Right cardiac atrium (tissue), 5 donors: ENCODE data around the gene CPA5. TPM values are rescaled to one million over a fixed set of nuclear protein-coding genes. Genes with fewer than 3 reads are reported as not detected.

Source experiments
- ATAC-seq, 2 donors: fragments of 200-7000 bp; cut with Tn5 transposase; one replicate each; pipeline versions ENCODE4 v1.8.0 to v1.9.1; 2020; ENCODE audit warnings: moderate library complexity in 2 of 2, mild to moderate bottlenecking in 1 of 2
- DNase-seq, 3 donors: peaks; one replicate each; pipeline ENCODE4 v3.0.0-alpha.2; 2020
- H3K27ac ChIP-seq: one replicate; pipeline ENCODE4 v1.5.1; 2013; ENCODE audit warnings: mild to moderate bottlenecking, low read length, control low read depth, moderate library complexity
- H3K27me3 ChIP-seq: one replicate; pipeline ENCODE4 v1.6.1; 2013; ENCODE audit not compliant: control insufficient read depth, insufficient read depth
- H3K4me1 ChIP-seq: one replicate; pipeline ENCODE4 v1.6.1; 2013; ENCODE audit warnings: low read length; ENCODE audit not compliant: control insufficient read depth, insufficient read depth
- H3K4me3 ChIP-seq: one replicate; pipeline ENCODE4 v1.5.1; 2013; ENCODE audit warnings: low read length, control low read depth
- H3K9me3 ChIP-seq: one replicate; pipeline ENCODE4 v1.6.1; 2013; ENCODE audit warnings: low read length; ENCODE audit not compliant: control insufficient read depth
- WGBS: extraction: QIAGEN DNeasy Blood & Tissue Kit; methylation state at CpG from one replicate; pipeline ENCODE4 v1.1.7; 2013; 5-methylcytosine and 5-hydroxymethylcytosine counted together
- intact Hi-C, 4 donors: fragments of 100-400 bp; cut with DNase I; formaldehyde crosslinking; loops; one replicate each; pipeline versions ENCODE4 v1.11.0 to v1.14.0; 2022 to 2023
- polyA plus RNA-seq: library from polyadenylated mRNA; stranded (reverse); fragments of 200-250 nt; gene quantifications from one replicate; pipeline ENCODE4 v1.2.3, GENCODE V29; 2013
- total RNA-seq, 4 donors: library from RNA; stranded (reverse); fragmentation: NEBNext Ultra II Directional; extraction: Animal tissue kit (Norgen Biotek cat#: 25700); gene quantifications; one replicate each; pipeline ENCODE4 v1.2.1, GENCODE V29; 2021
- donor health status: healthy with polysubstance abuse.
- donor health status: DM: no; HTN: yes; CAD: no.
- donor health status: DM: no; HTN: no; CAD: no.
- donor health status: DM: no; HTN: yes; CAD: no; lungs with severe emphysema.
- donor health status: DM: yes; HTN: yes; CAD: no.

Gene CPA5
- total and polyA plus RNA-seq, 5 donors, result not detected

DNA sequence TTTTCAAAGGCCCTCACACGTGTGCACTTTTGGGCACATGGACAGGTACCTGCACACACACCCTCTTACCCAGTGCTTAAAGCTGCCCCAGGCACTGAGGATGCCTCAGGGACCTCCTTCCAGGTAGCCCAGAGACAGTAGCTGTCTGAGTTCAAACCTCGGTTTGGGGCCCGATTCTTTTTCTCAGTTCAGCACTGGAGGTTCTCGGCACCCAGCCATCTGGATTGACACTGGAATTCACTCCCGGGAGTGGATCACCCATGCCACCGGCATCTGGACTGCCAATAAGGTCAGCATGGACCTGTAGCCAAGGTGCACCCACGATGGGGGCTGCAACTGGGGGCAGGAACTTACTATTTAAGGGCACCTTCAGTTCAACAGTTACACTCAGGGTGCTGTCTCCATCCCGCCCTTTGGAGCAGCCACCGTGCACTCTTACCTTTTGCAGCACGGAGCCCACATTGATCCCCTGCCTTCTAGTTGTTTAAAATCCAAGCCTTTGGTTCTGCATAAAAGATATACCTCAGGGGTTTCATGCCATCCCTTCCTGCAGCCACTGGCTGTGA lies 17.7 kb downstream of the CPA5 start:
- H3K27me3 ChIP-seq, result no peaks in the 10 kb centered on the region
- H3K4me1 ChIP-seq, result no peaks in the 10 kb centered on the region
- WGBS, result 93% methylated on average over 10 of the region's 10 CpGs
- no peak overlapping the region for H3K27ac ChIP-seq
- H3K4me3 ChIP-seq, result no peak overlapping the region
- intact Hi-C loops, result no loop called here
- H3K9me3 ChIP-seq, result peaks cover 2% of the 10 kb centered on the region
- ATAC-seq (no peak), DNase-seq (no peak)

DNA sequence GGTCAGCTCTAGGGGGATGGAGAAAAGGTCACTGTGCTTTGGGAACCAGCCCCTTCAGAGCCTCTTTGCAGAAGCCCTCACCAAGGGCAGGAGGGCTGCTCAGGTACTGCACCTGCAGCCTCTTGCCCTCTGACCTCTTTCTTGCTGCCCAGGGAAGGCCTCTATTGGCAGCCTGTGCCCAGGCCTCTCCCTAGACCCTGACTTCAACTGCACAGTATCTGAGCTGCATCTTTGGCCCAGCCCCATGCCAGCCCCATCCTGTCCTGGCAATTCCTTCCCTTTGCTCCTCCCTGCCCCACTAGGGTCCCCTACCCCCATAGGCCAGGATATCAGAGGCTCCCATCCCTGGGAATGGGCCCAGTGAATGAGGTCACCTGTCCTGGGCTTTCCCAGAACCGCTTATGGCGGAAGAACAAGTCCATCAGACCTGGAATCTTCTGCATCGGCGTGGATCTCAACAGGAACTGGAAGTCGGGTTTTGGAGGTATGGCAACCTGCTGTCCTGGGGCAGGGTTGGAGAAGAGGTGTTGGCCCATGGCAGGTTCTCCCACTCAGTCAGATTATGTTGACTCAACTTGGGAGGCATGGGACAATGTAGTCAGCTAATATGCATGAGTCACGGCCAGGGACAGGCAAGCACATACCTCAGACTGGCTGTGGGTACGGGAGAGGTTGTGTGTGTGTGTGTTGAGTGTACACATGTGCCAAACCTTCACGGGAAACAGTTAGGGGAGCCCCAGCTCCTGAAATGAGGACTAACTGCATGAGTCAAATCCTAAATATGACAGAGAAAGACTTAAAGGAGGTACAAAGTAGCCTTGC lies 18.6 kb downstream of the CPA5 start:
- intact Hi-C loops, result no loop called here
- no peak overlapping the region for H3K4me3 ChIP-seq
- DNase-seq, result no peak
- ATAC-seq, result no peak
- H3K9me3 ChIP-seq, result peaks cover 2% of the 10 kb centered on the region
- WGBS, result 88% methylated on average over 8 of the region's 8 CpGs
- no peaks in the 10 kb centered on the region for H3K4me1 ChIP-seq
- no peaks in the 10 kb centered on the region for H3K27me3 ChIP-seq
- H3K27ac ChIP-seq, result no peak overlapping the region

DNA sequence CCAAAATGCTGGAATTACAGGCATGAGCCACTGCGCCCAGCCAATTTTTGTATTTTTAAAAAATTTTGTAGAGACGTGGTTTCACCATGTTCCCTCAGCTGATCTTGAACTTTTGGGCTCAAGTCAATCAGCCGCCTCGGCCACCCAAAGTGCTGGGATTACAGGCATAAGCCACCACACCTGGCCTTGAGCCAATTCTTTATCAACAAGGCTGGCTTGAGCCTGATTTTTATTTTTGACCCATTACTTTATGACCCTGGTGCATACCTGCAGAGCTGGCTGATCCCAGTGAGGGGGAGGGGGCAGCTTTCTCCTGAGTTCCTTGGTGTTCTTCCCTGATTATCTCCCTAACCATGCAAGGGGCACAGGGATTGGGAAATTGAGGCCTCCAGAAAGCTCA lies 19.8 kb downstream of the CPA5 start:
- no peak overlapping the region for H3K4me3 ChIP-seq
- DNase-seq (no peak), ATAC-seq (no peak)
- no peaks in the 10 kb centered on the region for H3K27me3 ChIP-seq
- intact Hi-C loops, result no loop called here
- H3K4me1 ChIP-seq, result peaks cover 5% of the 10 kb centered on the region
- H3K9me3 ChIP-seq, result no peaks in the 10 kb centered on the region
- WGBS, result 94% methylated on average over 4 of the region's 4 CpGs
- H3K27ac ChIP-seq, result no peak overlapping the region

DNA sequence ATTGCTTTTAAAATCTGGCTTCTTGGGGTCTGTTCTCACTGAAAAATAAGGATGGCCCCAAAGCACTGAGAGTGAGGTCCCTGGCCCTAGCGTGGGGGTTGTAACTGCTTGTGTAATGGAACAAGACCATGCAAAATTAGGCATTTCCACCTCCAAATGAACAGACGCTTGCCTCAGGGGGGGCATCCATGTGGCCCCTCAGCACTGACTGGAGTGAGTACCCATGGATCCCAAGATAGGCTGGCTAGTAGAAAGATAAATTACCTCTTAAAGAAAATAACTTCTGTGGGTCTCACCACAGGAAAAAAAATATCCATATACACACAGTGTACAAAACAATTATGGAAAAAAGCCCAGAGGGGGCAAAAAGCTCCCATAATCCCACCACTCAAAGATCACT lies 20.5 kb downstream of the CPA5 start:
- no peak overlapping the region for H3K27ac ChIP-seq
- peaks cover 6% of the 10 kb centered on the region for H3K4me1 ChIP-seq
- no peak for ATAC-seq
- intact Hi-C loops, result no loop called here
- H3K4me3 ChIP-seq, result no peak overlapping the region
- no peak for DNase-seq
- no peaks in the 10 kb centered on the region for H3K9me3 ChIP-seq
- no peaks in the 10 kb centered on the region for H3K27me3 ChIP-seq
- WGBS, result 93% methylated on average over 2 of the region's 2 CpGs

DNA sequence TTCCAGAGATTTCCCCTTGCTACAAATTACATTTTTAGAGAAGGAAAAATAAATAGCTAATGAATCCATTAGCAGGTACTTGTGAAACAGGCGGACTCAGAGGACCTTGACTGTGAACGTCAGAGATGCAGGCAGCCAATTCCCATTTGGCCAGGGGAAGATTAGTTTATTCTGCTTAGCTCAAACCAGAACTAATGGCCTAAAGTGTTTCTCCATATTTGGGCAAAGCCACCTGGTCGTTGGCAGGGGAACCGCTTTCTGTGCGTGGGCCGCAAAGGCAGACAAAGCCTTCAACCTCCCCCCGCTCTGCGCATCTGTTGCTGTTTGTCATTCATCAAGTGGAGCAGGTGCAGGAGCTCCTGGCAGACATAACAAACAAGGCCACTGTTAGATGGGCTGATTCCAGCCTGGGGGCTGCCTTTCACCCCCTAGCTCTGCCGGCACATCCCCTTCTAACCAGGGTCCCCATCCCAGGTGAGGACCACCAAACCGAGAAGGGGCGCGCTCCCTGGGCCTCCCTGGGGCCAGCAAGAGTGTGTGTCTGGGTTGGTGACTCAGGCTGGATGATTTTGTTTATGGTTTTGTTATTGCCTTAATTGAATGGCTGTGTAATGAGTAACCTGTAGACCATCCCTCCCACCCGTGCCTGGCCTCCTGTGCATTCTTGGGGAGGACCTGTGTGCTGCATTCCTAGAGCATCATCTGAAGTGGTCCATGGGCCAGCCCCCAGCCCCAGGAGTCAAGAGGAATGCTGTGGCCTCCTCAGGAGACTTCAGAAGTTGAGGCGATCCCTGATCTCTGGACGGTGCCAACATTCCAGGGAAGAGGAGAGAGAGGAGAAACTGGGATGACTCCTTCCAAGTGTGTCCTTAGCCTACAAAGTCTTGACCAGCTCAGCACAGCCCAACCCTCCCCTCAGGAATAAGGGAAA lies 21.2 kb downstream of the CPA5 start:
- H3K27me3 ChIP-seq, result no peaks in the 10 kb centered on the region
- peak in 1 of 3 donors; percentile 70 for DNase-seq
- H3K4me3 ChIP-seq, result no peak overlapping the region
- ATAC-seq, result no peak
- WGBS, result 87% methylated on average over 15 of the region's 15 CpGs
- intact Hi-C loops, result no loop called here
- H3K4me1 ChIP-seq, result peaks cover 6% of the 10 kb centered on the region
- no peaks in the 10 kb centered on the region for H3K9me3 ChIP-seq
- H3K27ac ChIP-seq, result no peak overlapping the region

DNA sequence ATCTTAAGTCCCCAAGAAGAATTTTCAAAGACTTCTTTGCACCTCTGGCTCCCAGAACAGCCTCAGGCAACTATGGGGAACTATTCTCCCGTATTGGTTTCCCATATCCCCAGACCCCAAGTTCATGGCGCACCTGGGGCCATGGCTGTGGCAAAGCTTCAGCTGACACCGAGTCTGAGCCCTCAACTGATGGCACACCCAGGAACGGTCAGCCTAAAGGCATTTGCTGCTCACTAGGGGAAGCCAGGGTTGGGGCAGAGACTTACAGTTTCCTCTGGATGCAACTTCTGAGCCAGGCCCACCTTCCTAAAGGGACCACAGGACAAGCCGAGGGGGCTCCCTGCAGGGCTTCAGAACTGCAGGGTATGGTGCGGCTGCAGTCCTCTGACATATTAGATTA lies 21.9 kb downstream of the CPA5 start:
- H3K9me3 ChIP-seq, result no peaks in the 10 kb centered on the region
- 92% methylated on average over 6 of the region's 6 CpGs for WGBS
- intact Hi-C loops, result no loop called here
- no peak overlapping the region for H3K4me3 ChIP-seq
- H3K27me3 ChIP-seq, result no peaks in the 10 kb centered on the region
- H3K27ac ChIP-seq, result no peak overlapping the region
- ATAC-seq, result no peak
- H3K4me1 ChIP-seq, result peaks cover 9% of the 10 kb centered on the region
- DNase-seq, result no peak

DNA sequence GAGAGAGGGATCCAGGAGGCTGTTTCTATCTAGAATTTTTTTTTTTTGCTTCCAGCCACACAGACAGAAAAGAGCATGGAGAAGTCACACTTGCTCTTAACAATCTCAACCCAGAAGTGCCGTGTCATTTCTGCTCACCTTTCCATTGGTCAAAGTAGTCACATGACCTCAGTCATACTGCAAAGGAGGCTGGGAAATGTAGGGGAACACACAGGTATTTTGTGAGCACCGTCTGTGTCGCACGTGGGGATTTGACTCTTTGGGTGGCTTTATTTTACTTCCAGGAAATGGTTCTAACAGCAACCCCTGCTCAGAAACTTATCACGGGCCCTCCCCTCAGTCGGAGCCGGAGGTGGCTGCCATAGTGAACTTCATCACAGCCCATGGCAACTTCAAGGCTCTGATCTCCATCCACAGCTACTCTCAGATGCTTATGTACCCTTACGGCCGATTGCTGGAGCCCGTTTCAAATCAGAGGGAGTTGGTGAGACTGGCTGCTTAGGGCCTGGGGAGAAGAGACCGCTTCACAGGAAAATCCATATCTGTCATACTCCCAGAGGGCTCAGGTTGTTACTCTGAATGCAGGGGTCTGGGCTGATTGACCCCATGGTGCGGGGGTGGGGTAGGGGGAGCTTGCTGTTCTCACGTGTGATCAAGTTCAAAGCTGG lies 22.6 kb downstream of the CPA5 start:
- ATAC-seq, result no peak
- WGBS, result 83% methylated on average over 13 of the region's 13 CpGs
- H3K9me3 ChIP-seq, result no peaks in the 10 kb centered on the region
- no peak for DNase-seq
- no peak overlapping the region for H3K4me3 ChIP-seq
- intact Hi-C loops, result no loop called here
- peaks cover 9% of the 10 kb centered on the region for H3K4me1 ChIP-seq
- no peak overlapping the region for H3K27ac ChIP-seq
- no peaks in the 10 kb centered on the region for H3K27me3 ChIP-seq

DNA sequence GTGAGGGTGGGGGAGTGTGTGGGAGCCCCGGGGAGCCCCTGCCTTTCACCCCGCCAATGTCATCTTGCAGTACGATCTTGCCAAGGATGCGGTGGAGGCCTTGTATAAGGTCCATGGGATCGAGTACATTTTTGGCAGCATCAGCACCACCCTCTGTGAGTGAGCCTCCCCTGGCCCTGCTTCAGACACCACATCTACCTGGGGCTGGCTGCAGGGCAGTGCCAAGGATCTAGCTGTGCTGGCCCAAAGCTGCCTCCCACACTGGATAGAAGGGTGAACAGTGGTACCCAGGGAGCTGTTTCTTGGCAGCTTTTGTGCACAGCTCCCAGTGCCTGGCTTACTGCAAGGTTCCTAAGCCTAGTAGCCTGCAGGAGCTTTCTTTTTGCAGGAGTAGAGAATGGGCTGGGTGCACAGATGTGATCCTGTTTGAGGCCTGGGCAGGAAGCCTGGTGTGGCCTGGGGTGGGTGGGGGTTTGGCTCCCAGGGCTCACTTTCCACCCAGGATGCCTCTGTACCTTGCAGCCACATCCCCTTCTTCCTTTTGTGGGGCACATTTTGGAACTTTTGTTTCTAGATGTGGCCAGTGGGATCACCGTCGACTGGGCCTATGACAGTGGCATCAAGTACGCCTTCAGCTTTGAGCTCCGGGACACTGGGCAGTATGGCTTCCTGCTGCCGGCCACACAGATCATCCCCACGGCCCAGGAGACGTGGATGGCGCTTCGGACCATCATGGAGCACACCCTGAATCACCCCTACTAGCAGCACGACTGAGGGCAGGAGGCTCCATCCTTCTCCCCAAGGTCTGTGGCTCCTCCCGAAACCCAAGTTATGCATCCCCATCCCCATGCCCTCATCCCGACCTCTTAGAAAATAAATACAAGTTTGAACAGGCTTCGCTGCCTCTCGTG lies 23.5 kb downstream of the CPA5 start:
- Histone ChIP-seq H3K27me3 (no peaks in the 10 kb centered on the region), H3K4me3 (no peak overlapping the region), H3K4me1 (peaks cover 9% of the 10 kb centered on the region), H3K9me3 (no peaks in the 10 kb centered on the region), H3K27ac (no peak overlapping the region)
- intact Hi-C loops, result no loop called here
- DNase-seq (no peak), ATAC-seq (no peak)
- 91% methylated on average over 19 of the region's 19 CpGs for WGBS

DNA sequence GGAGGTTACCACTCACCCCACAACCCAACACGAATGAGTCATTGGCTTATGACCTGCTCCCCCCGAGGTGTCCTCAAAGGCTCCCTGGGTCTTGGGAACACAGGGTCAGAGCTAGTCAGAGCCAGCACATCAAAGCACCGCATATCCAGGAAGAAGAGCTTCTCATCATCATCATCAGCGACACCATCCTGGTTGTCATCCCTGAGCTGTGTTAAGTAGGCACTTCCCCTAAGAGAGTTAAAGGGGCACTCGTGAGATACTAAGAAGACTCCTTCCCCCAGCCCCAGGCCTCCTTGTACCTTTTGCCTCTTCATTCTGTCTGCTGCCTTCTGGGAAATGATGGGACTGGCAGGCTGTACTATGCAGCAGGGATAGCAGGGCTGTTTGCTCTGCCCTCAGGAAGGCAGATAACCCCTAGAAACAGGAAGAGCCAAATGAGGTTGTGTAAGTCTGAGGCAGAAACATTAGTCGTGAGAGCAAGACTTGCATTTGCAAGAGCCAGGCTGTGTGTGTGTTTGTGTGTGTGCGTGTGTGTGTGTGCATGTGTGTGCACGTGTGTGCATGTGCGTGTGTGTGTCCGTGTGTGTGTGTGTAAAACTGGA lies 24.6 kb downstream of the CPA5 start:
- Histone ChIP-seq H3K4me1 (peaks cover 12% of the 10 kb centered on the region), H3K27me3 (no peaks in the 10 kb centered on the region), H3K27ac (peak overlapping the region; percentile 20), H3K4me3 (no peak overlapping the region), H3K9me3 (no peaks in the 10 kb centered on the region)
- ATAC-seq (peak; percentile 55 to 77), DNase-seq (peak in 1 of 3 donors; percentile 80)
- 28% methylated on average over 10 of the region's 10 CpGs for WGBS
- intact Hi-C loops, result no loop called here
